Pulmonary artery endothelial cell (primary cell): Measurements from ENCODE around the gene CYP3A7. TPM values are rescaled to one million over a fixed set of nuclear protein-coding genes. Genes with fewer than 3 reads are reported as not detected.
"Not testable (repeated sequence)": the region's sequence is repeated elsewhere in the genome, so short reads cannot be mapped to it uniquely, and the experiment has no call there.

Experiments used
- DNase-seq: peaks from one replicate; pipeline ENCODE4 v3.0.0-alpha.2; 2011; ENCODE audit warnings: low read depth, low spot score
- total RNA-seq: library from RNA; depleted of rRNA; stranded (reverse); fragments of >200 nt; gene quantifications from 2 replicates; pipeline ENCODE4 v1.2.3, GENCODE V29; 2014

Gene CYP3A7
- total RNA-seq, 1 donor from 2014 or later, result not detected

GRCh38 chr7:99742737-99743394 lies 7.9 kb upstream of the CYP3A7 start:
- no peak for DNase-seq

- DNase-seq, result no peak
Measured at GRCh38 chr7:99741441-99741795, 6.4 kb upstream of the CYP3A7 start.

- DNase-seq, result no peak
Measured at GRCh38 chr7:99740573-99741440, 5.8 kb upstream of the CYP3A7 start.

- DNase-seq, result no peak
Measured at GRCh38 chr7:99739699-99740572, 4.9 kb upstream of the CYP3A7 start.

DNA sequence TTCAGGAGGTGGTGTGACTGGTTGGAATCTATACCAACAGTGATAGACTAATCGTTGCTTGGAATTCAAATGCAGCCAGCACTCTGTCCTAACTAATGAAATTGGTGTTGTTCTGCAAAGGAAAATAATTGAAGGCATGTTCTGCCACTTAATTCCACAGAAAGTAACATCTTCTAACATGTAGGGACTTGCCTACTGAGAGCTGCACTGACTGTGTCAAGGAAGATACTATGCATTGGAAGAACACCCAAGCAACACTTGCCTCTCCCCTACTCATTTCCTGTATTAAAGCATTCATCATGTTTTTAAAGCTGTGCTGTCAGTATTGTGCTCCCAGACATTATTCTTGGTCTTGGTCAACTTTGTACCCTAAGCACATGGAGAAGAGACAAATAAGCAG lies 2.7 kb upstream of the CYP3A7 start:
- DNase-seq, result no peak

GRCh38 chr7:99736667-99737066 lies 1.7 kb upstream of the CYP3A7 start:
- not testable (repeated sequence) for DNase-seq

DNA sequence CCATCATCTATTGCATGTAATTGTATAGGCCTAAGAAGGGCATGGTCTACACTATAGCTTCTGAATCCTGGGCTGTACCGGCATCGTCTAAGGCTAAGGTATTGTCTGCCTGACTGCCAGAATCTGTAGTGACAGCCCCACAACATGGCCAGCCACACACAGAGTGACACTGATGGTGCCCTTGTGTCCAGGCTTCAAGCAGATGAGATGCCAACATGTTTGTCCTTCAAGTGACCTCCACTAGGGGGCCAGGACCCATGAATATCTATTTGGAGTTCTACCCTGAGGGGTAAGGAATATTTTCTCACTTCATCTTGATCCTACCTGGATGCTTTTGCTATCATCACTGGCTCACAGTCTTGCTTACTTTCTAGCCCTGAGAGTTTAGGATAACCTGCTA lies 1.5 kb downstream of the CYP3A7 start:
- DNase-seq, result no peak

- DNase-seq, result no peak
Measured at GRCh38 chr7:99733003-99733402, 2.0 kb downstream of the CYP3A7 start.

DNA sequence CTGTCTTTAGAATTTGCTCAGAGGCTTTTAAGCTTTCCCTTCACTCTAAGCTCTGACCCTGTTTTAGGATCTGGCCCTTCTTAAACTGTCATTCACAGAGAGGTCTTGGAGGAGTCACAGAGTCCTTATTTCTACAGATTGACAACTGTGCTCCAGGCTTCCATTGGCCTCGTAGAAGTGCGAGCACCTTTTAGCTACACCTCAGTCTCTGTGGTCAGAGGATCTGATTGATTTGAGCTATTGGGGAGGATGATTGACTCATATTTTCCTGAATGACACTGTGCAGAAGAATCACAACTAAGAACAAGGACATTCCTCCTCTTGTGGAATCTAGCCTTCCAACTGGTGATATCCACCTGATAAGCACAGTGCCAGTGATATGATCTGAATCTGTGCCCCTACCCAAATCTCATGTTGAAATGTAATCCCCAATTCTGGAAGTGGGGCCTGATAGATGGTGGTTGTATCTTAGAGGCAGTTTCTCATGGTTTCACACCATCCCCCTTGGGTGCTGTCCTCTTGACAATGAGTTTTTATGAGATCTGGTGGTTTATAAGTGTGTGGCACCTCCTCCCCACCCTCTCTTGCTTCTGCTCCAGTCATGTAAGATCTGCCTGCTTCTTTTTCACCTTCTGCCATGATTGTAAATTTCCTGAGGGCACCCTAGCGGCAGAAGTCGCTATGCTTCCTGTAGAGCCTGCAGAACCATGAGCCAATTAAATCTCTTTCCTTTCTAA lies 3.2 kb downstream of the CYP3A7 start:
- DNase-seq, result no peak

GRCh38 chr7:99730992-99731391 lies 4.0 kb downstream of the CYP3A7 start:
- no peak for DNase-seq

GRCh38 chr7:99730238-99730810 lies 4.7 kb downstream of the CYP3A7 start:
- DNase-seq, result no peak

- no peak for DNase-seq
Measured at GRCh38 chr7:99729486-99730237, 5.3 kb downstream of the CYP3A7 start.

- DNase-seq, result no peak
Measured at GRCh38 chr7:99728615-99729014, 6.4 kb downstream of the CYP3A7 start.

DNA sequence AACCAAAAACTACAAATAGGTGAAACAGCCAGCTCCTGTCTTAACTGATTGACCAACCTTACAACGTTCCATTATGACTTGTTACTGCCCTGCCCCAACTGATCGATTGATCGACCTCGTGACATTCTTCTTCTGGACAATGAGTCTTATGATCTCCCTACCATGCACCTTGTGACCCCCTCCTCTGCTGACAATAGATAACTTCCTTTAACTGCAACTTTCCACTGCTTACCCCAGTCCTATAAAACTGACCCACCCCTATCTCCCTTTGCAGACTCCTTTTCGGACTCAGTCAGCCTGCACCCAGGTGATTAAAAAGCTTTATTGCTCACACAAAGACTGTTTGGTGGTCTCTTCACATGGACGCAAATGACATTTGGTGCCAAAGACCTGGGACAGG lies 11.8 kb downstream of the CYP3A7 start:
- not testable (repeated sequence) for DNase-seq

- DNase-seq, result no peak
Measured at GRCh38 chr7:99720800-99721595, 14.0 kb downstream of the CYP3A7 start.

DNA sequence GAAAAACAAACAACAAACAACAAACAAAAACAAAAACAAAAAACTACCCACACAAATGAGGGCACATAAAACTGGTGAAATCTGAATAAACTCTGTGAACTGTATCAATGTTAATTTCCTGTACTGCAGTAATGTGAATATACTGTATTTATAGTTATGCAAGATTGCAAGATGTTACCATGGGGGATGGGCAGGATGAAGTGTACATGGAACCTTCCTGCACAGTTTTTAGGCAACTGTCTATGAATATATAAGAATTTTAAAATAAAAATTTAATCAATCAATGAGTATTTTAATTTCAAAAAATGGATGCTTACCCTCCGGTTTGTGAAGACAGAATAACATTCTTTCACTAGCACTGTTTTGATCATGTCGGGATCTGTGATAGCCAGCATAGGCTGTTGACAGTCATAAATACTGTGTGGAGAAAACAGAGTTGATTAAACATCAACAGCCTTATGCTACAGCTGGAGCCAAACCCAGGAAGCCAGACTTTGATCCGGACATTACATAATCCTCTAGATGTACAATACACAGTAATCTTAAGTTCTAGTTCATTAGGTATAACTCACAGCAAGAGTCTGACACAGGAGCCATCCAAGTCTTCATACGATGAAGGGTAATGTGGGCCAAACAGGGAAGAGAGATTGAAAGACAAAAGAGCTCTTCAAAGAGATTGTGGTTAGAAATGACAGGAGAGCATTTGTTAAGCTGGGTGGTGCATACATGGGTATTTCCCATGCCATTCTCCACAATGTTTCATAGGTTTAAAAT lies 14.8 kb downstream of the CYP3A7 start:
- DNase-seq, result no peak

GRCh38 chr7:99713995-99714570 lies 20.9 kb downstream of the CYP3A7 start:
- no peak for DNase-seq
